PC-3 (cell line): ENCODE data around the gene EDEM1. TPM values are rescaled to one million over a fixed set of nuclear protein-coding genes. Genes with fewer than 3 reads are reported as not detected.

Experiments
- ATAC-seq: fragments of 200-7000 bp; cut with Tn5 transposase; 2 replicates; pipeline ENCODE4 v1.9.1; 2020; ENCODE audit warnings: mild to moderate bottlenecking, moderate library complexity
- BruUV-seq: library from RNA; stranded (reverse); fragments of 400-500 nt; replicated peaks from 2 replicates; lab custom pipeline; 2021; lab: Mats Ljungman, UMichigan
- CTCF ChIA-PET: fragments of 300-600 bp; sonication (Branson Sonifier 250); formaldehyde crosslinking; loops from one replicate; lab custom pipeline; 2022; ENCODE audit warnings: antibody characterized with exemption; lab: Charles Lee
- POLR2A ChIA-PET: fragments of 300-600 bp; sonication (Branson Sonifier 250); formaldehyde crosslinking; loops from one replicate; lab custom pipeline; 2022; ENCODE audit warnings: antibody characterized with exemption; ENCODE audit not compliant: unreplicated experiment; lab: Charles Lee
- DNase-seq: peaks from one replicate; pipeline ENCODE4 v3.0.0-alpha.2; 2015
- H2AFZ ChIP-seq: fragments of 300-600 bp; sonication (generic); 2 replicates; pipeline ENCODE4 v1.6.0; 2016; ENCODE audit warnings: antibody characterized with exemption, low read length
- H3F3A ChIP-seq: fragments of 300-600 bp; sonication (generic); one replicate; pipeline ENCODE4 v1.6.0; 2017; ENCODE audit warnings: antibody characterized with exemption, low read length, control low read depth, mild to moderate bottlenecking; ENCODE audit not compliant: unreplicated experiment
- H3K27ac ChIP-seq: fragments of 300-600 bp; sonication (generic); 2 replicates; pipeline ENCODE4 v1.5.1; 2016; ENCODE audit warnings: mild to moderate bottlenecking, low read length
- H3K27me3 ChIP-seq: fragments of 300-600 bp; sonication (generic); 2 replicates; pipeline ENCODE4 v1.6.1; 2016; ENCODE audit warnings: low read length, mixed read lengths
- H3K36me3 ChIP-seq: fragments of 300-600 bp; sonication (generic); 2 replicates; pipeline ENCODE4 v1.6.1; 2016; ENCODE audit warnings: low read depth, mixed run types, low read length, mixed read lengths
- H3K4me1 ChIP-seq: fragments of 300-600 bp; sonication (generic); 2 replicates; pipeline ENCODE4 v1.5.1; 2016; ENCODE audit warnings: low read length; ENCODE audit not compliant: insufficient read depth
- H3K4me2 ChIP-seq: fragments of 300-600 bp; sonication (generic); 2 replicates; pipeline ENCODE4 v1.6.0; 2016; ENCODE audit warnings: low read length
- H3K4me3 ChIP-seq: fragments of 300-600 bp; sonication (generic); 2 replicates; pipeline ENCODE4 v1.5.1; 2016; ENCODE audit warnings: mild to moderate bottlenecking, low read length, mixed read lengths
- H3K79me2 ChIP-seq: fragments of 300-600 bp; sonication (generic); 2 replicates; pipeline ENCODE4 v1.6.1; 2017; ENCODE audit warnings: low read length, mixed read lengths
- H3K9ac ChIP-seq: fragments of 300-600 bp; sonication (generic); 2 replicates; pipeline ENCODE4 v1.6.0; 2016; ENCODE audit warnings: mild to moderate bottlenecking, low read length
- H3K9me2 ChIP-seq: fragments of 300-600 bp; sonication (generic); replicated peaks from 2 replicates; pipeline ENCODE4 v1.6.1; 2016; ENCODE audit warnings: mixed run types, low read length, mixed read lengths
- H3K9me3 ChIP-seq: fragments of 300-600 bp; sonication (generic); 2 replicates; pipeline ENCODE4 v1.6.1; 2016; ENCODE audit warnings: low read length, mixed read lengths
- H4K20me1 ChIP-seq: fragments of 300-600 bp; sonication (generic); 2 replicates; pipeline ENCODE4 v1.6.1; 2016; ENCODE audit warnings: low read length, mixed read lengths
- CTCF ChIP-seq: fragments of 300-600 bp; sonication (generic); conservative IDR thresholded peaks from 2 replicates; pipeline ENCODE4 v1.5.1; 2017; ENCODE audit warnings: antibody characterized with exemption, low read depth, mild to moderate bottlenecking, low read length
- EZH2 ChIP-seq: fragments of 300-600 bp; sonication (generic); IDR thresholded peaks from one replicate; pipeline ENCODE4 v1.6.1; 2017; ENCODE audit warnings: antibody characterized with exemption, mild to moderate bottlenecking, low read length; ENCODE audit not compliant: unreplicated experiment
- EZH2phosphoT487 ChIP-seq: fragments of 300-600 bp; sonication (generic); IDR thresholded peaks from 2 replicates; pipeline ENCODE4 v1.6.1; 2018; ENCODE audit warnings: mild to moderate bottlenecking, antibody characterized with exemption, low read length, borderline replicate concordance
- intact Hi-C: fragments of 100-400 bp; cut with micrococcal nuclease; formaldehyde crosslinking; loops from 2 replicates; pipeline ENCODE4 v1.9.0; 2023
- total RNA-seq: library from RNA; depleted of rRNA; stranded (reverse); fragments of >200 nt; gene quantifications from 2 replicates; pipeline ENCODE4 v1.2.3, GENCODE V29; 2014

The EDEM1 gene
- total RNA-seq, 1 experiment from 2014 or later: 39.4 TPM

- Histone ChIP-seq H4K20me1 (peaks cover 13% of the 10 kb centered on the region; the same call in 1 of the 2 replicates), H3K4me2 (no peak overlapping the region)
- intact Hi-C loops: no loop called here
Observed at GRCh38 chr3:5169807-5170206, 17.7 kb upstream of the EDEM1 start.

GRCh38 chr3:5170975-5171374 is 16.5 kb upstream of the EDEM1 start:
- intact Hi-C loops: no loop called here
- CTCF ChIA-PET: no interaction called here
- POLR2A ChIA-PET: no interaction called here

More at GRCh38 chr3:5169807-5170206, 17.7 kb upstream of the EDEM1 start:
- Histone ChIP-seq H3K9me2 (no peaks in the 10 kb centered on the region), H2AFZ (no peak overlapping the region), H3K36me3 (peaks cover 19% of the 10 kb centered on the region), H3K9ac (no peak overlapping the region), H3K79me2 (peaks cover 47% of the 10 kb centered on the region), H3K27me3 (no peaks in the 10 kb centered on the region), H3F3A (no peaks in the 10 kb centered on the region), H3K27ac (no peak overlapping the region), H3K9me3 (no peaks in the 10 kb centered on the region), H3K4me1 (no peaks in the 10 kb centered on the region), H3K4me3 (no peak overlapping the region)
- DNase-seq (no peak), ATAC-seq (no peak)
- CTCF ChIA-PET: no interaction called here
- TF ChIP-seq EZH2: no peak
- TF ChIP-seq CTCF: no peak
- TF ChIP-seq EZH2phosphoT487: no peak
- no TSS peak for BruUV-seq
- POLR2A ChIA-PET: no interaction called here

More at GRCh38 chr3:5170975-5171374, 16.5 kb upstream of the EDEM1 start:
- no peaks in the 10 kb centered on the region for H3K9me2 ChIP-seq
- ATAC-seq (no peak), DNase-seq (no peak)
- H3K27ac ChIP-seq: no peak overlapping the region
- H3K36me3 ChIP-seq: peaks cover 23% of the 10 kb centered on the region
- H3K27me3 ChIP-seq: no peaks in the 10 kb centered on the region
- no peaks in the 10 kb centered on the region for H3F3A ChIP-seq
- BruUV-seq: no TSS peak
- H2AFZ ChIP-seq: no peak overlapping the region
- no peak overlapping the region for H3K9ac ChIP-seq
- peaks cover 36% of the 10 kb centered on the region for H3K79me2 ChIP-seq
- no peaks in the 10 kb centered on the region for H3K4me1 ChIP-seq
- 0 out of 2 replicates have a peak, but pooled peaks cover 5% of the 10 kb centered on the region for H4K20me1 ChIP-seq
- TF ChIP-seq EZH2phosphoT487 (no peak), CTCF (no peak), EZH2 (no peak)
- no peak overlapping the region for H3K4me3 ChIP-seq
- no peak overlapping the region for H3K4me2 ChIP-seq
- no peaks in the 10 kb centered on the region for H3K9me3 ChIP-seq
